ENCODE measurements around the gene FAM151B. TPM values are rescaled to one million over a fixed set of nuclear protein-coding genes. Genes with fewer than 3 reads are reported as not detected.
"Not testable (repeated sequence)": the region's sequence is repeated elsewhere in the genome, so short reads cannot be mapped to it uniquely, and the experiment has no call there.

Gene FAM151B
- total and polyA plus RNA-seq, 12 donors: 1.1 to 5.7 (median 3.5) TPM

DNA sequence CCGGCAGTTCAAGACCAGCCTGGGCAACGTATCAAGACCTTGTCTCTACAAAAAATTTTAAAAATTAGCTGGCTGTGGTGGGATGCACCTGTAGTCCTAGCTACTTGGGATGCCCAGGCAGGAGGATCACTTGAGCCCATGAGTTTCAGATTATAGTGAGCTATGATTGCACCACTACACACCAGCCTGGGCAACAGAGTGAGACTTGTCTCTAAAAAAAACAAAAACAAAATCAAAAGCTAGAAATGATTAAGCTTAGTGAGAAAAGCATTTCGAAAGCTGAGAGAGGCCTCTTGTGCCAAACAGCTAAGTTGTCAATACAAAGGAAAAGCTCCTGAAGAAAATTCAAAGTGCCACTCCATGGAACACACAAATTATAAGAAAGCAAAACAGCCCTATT, 4.8 kb downstream of the FAM151B start:
- WGBS, 4 donors: 93 to 100% (median 95%) methylated on average over 3 of the region's 3 CpGs
- H3K27me3 ChIP-seq: no peaks in the 10 kb centered on the region
- no peak for DNase-seq
- intact Hi-C loops (cut with DNase I): no loop called here
- TF ChIP-seq, protein P1, sequence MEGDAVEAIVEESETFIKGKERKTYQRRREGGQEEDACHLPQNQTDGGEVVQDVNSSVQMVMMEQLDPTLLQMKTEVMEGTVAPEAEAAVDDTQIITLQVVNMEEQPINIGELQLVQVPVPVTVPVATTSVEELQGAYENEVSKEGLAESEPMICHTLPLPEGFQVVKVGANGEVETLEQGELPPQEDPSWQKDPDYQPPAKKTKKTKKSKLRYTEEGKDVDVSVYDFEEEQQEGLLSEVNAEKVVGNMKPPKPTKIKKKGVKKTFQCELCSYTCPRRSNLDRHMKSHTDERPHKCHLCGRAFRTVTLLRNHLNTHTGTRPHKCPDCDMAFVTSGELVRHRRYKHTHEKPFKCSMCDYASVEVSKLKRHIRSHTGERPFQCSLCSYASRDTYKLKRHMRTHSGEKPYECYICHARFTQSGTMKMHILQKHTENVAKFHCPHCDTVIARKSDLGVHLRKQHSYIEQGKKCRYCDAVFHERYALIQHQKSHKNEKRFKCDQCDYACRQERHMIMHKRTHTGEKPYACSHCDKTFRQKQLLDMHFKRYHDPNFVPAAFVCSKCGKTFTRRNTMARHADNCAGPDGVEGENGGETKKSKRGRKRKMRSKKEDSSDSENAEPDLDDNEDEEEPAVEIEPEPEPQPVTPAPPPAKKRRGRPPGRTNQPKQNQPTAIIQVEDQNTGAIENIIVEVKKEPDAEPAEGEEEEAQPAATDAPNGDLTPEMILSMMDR (IDR thresholded peaks at IDR 0.05): no peak
- TF ChIP-seq POLR2A (IDR thresholded peaks at IDR 0.05): no peak
- H3K27ac ChIP-seq: no peak overlapping the region
- no peaks in the 10 kb centered on the region for H3K36me3 ChIP-seq (replicated peaks in 1 of 2)
- H3K9me3 ChIP-seq (replicated peaks in 1 of 3): no peaks in the 10 kb centered on the region
- no peak overlapping the region for H3K4me3 ChIP-seq
- H3K4me1 ChIP-seq (replicated peaks in 1 of 2): peaks cover 7 to 9% of the 10 kb centered on the region in 2 donors

DNA sequence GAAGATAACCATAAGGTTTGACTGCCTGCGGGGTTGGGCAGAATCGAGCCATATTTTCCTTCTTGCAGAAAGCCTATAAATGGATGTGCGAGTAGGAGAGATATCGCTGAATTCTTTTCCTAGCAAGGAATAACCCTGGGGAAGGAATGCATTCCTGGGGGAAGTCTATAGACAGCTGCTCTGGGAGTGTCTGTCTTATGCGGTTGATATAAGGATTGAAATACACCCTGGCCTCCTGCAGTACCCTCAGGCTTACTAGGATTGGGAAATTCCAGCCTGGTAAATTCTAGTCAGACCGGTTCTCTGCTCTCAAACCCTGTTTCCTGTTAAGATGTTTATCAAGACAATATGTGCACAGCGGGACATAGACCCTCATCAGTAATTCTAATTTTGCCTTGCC, 5.5 kb downstream of the FAM151B start:
- H3K9me3 ChIP-seq (replicated peaks in 1 of 3); H3K4me1 ChIP-seq (replicated peaks in 1 of 2); intact Hi-C loops (cut with DNase I); H3K4me3 ChIP-seq; H3K27ac ChIP-seq; DNase-seq; H3K36me3 ChIP-seq (replicated peaks in 1 of 2); H3K27me3 ChIP-seq: not testable (repeated sequence)
- WGBS, 4 donors: 80 to 92% (median 86%) methylated on average over 7 of the region's 7 CpGs

DNA sequence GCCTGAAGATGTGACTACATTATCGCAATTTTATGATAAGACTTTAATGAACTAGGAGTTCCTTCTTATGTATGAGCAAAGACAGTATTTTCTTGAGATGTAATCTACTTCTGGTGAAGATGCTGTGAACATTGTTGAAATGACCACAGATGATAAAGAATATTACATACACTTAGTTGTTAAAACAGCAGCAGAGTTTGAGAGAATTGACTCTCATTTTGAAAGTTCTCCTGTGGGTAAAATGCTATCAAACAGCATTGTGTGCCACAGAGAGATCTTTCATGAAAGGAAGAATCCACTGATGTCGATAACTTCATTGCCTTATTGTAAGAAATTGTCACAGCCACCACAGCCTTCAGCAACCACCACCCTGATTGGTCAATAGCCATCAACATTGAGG, 8.0 kb downstream of the FAM151B start:
- Histone ChIP-seq H3K27me3 (no peaks in the 10 kb centered on the region), H3K4me3 (no peak overlapping the region), H3K9me3 (replicated peaks in 1 of 3) (no peaks in the 10 kb centered on the region), H3K36me3 (replicated peaks in 1 of 2) (no peaks in the 10 kb centered on the region), H3K4me1 (replicated peaks in 1 of 2) (no peaks in the 10 kb centered on the region), H3K27ac (no peak overlapping the region)
- no peak for DNase-seq
- no peak for TF ChIP-seq POLR2A (IDR thresholded peaks at IDR 0.05)
- TF ChIP-seq, protein P1 (IDR thresholded peaks at IDR 0.05): no peak
- WGBS, 4 donors: 96 to 97% (median 96%) methylated on average over 2 of the region's 2 CpGs
- intact Hi-C loops (cut with DNase I): no loop called here

DNA sequence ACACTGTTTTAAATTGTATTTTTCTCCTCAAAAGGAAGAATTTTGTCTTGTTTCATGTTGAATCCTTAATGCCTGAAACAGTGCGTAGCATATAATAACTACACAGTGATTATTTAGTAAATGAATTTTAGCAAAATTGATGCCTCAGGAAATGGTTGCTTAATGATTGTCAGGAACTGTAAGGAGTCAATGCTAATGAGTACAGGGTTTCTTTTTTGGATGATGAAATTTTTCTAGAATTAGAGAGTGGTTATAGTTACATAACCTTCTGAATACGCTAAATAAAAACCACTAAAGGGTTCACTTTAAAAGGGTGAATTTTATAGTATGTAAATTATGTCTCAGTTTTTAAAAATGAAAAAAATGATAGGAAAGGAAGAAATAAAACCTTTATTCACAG, 14.9 kb downstream of the FAM151B start:
- H3K36me3 ChIP-seq (replicated peaks in 1 of 2): no peaks in the 10 kb centered on the region
- intact Hi-C loops (cut with DNase I): loop anchor here in 1 of 2 donors (10.0 kb wide), 1 partner anchor 158 kb away; no protein-coding TSS in a partner anchor
- no peak for DNase-seq
- WGBS, 4 donors: 90 to 93% (median 92%) methylated on average over 2 of the region's 2 CpGs
- TF ChIP-seq, protein P1 (IDR thresholded peaks at IDR 0.05): no peak
- no peak overlapping the region for H3K4me3 ChIP-seq
- no peak overlapping the region for H3K27ac ChIP-seq
- no peaks in the 10 kb centered on the region for H3K9me3 ChIP-seq (replicated peaks in 1 of 3)
- no peaks in the 10 kb centered on the region for H3K4me1 ChIP-seq (replicated peaks in 1 of 2)
- H3K27me3 ChIP-seq: no peaks in the 10 kb centered on the region

DNA sequence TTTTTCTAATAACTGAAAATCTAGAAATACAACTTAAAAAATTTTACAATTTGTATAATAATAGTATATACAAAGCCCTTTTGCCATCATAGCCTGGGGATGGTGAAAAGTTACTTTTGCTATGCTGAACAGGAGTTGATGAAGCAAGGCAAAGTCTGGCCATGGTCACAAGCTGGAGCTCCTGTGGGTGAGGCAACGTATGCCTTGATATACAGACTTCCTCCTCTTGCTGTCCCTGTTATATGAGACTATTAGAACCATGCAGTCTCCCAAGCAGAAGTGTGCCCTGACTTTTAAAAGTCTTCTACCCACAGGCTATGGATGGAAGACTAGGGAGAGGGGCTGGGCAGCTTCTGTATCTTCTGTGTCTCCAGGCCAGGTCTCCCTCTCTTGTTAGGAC, 15.7 kb downstream of the FAM151B start:
- WGBS, 4 donors: 63 to 78% (median 65%) methylated on average over 1 of the region's 1 CpG
- intact Hi-C loops (cut with DNase I): loop anchor here in 1 of 2 donors (10.0 kb wide), 1 partner anchor 159 kb away; no protein-coding TSS in a partner anchor
- Histone ChIP-seq H3K4me1 (replicated peaks in 1 of 2) (no peaks in the 10 kb centered on the region), H3K27me3 (no peaks in the 10 kb centered on the region), H3K27ac (no peak overlapping the region), H3K36me3 (replicated peaks in 1 of 2) (no peaks in the 10 kb centered on the region), H3K9me3 (replicated peaks in 1 of 3) (no peaks in the 10 kb centered on the region), H3K4me3 (no peak overlapping the region)
- no peak for DNase-seq
- TF ChIP-seq, protein P1 (IDR thresholded peaks at IDR 0.05): no peak
- no peak for TF ChIP-seq POLR2A (IDR thresholded peaks at IDR 0.05)
